Breast epithelium (tissue), 4 donors: Measurements from ENCODE around the gene INTS6L. TPM values are rescaled to one million over a fixed set of nuclear protein-coding genes. Genes with fewer than 3 reads are reported as not detected.

Experiments
- DNase-seq, 2 donors: peaks; one replicate each; pipeline ENCODE4 v3.0.0-alpha.2; 2019; ENCODE audit warnings: low spot score in 2 of 2
- H3K27ac ChIP-seq, 2 donors: fragments of 200-600 bp; sonication (generic) in 1 of 2; one replicate each; pipeline ENCODE4 v1.5.1; 2016 to 2019; ENCODE audit warnings: mild to moderate bottlenecking in 1 of 2
- H3K27me3 ChIP-seq, 2 donors: fragments of 200-600 bp; sonication (generic) in 1 of 2; one replicate each; pipeline versions ENCODE4 v1.5.1 to v1.6.0; 2017 to 2019; ENCODE audit warnings: control low read depth in 1 of 2, mild to moderate bottlenecking in 1 of 2
- H3K36me3 ChIP-seq: fragments of 200-600 bp; one replicate; pipeline ENCODE4 v1.5.1; 2019
- H3K4me1 ChIP-seq, 2 donors: fragments of 200-600 bp; sonication (generic); one replicate each; pipeline ENCODE4 v1.5.1; 2016 to 2019; ENCODE audit warnings: control low read depth in 1 of 2
- H3K4me3 ChIP-seq, 3 donors: fragments of 200-600 bp; sonication (generic); 1 replicate in 2 of 3; 2 replicates in 1 of 3; pipeline ENCODE4 v1.5.1; 2016 to 2019; ENCODE audit warnings: mild to moderate bottlenecking in 3 of 3, moderate library complexity in 2 of 3
- H3K9me3 ChIP-seq, 2 donors: fragments of 200-600 bp; sonication (generic) in 1 of 2; one replicate each; pipeline ENCODE4 v1.5.1; 2016 to 2019; ENCODE audit warnings: control low read depth in 1 of 2
- POLR2A ChIP-seq: fragments of 450-650 bp; IDR thresholded peaks from one replicate; pipeline ENCODE4 v1.6.1; 2016; ENCODE audit warnings: antibody characterized with exemption, mild to moderate bottlenecking, moderate library complexity
- POLR2AphosphoS5 ChIP-seq, 3 donors: sonication (generic); formaldehyde crosslinking; IDR thresholded peaks; one replicate each; pipeline ENCODE4 v1.6.1; 2017; ENCODE audit warnings: antibody characterized with exemption in 3 of 3
- intact Hi-C: fragments of 100-400 bp; cut with DNase I; formaldehyde crosslinking; loops from one replicate; pipeline ENCODE4 v1.15.1; 2023; ENCODE audit warnings: low total_unique reads
- total RNA-seq, 3 donors: library from RNA; depleted of rRNA; stranded (reverse); fragments of >200 nt; gene quantifications; one replicate each; pipeline ENCODE4 v1.1.0, GENCODE V29; 2016
- TF ChIP-seq, protein P1 (sequence below), 3 donors: fragments of 450-650 bp; IDR thresholded peaks; one replicate each; pipeline ENCODE4 v1.5.1; 2016 to 2017; ENCODE audit warnings: antibody characterized with exemption in 3 of 3, mild to moderate bottlenecking in 3 of 3, moderate library complexity in 3 of 3

INTS6L gene, protein sequence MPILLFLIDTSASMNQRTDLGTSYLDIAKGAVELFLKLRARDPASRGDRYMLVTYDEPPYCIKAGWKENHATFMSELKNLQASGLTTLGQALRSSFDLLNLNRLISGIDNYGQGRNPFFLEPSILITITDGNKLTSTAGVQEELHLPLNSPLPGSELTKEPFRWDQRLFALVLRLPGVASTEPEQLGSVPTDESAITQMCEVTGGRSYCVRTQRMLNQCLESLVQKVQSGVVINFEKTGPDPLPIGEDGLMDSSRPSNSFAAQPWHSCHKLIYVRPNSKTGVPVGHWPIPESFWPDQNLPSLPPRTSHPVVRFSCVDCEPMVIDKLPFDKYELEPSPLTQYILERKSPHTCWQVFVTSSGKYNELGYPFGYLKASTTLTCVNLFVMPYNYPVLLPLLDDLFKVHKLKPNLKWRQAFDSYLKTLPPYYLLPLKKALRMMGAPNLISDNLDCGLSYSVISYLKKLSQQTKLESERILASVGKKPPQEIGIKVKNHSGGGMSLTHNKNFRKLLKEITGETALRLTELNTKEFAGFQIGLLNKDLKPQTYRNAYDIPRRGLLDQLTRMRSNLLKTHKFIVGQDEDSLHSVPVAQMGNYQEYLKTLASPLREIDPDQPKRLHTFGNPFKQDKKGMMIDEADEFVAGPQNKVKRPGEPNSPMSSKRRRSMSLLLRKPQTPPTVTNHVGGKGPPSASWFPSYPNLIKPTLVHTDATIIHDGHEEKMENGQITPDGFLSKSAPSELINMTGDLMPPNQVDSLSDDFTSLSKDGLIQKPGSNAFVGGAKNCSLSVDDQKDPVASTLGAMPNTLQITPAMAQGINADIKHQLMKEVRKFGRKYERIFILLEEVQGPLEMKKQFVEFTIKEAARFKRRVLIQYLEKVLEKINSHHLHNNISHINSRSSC
- total RNA-seq = 10 to 100 TPM in 2 of 3 donors, 1 to 10 TPM in 1; 7.7 to 23.4 (median 12.5) TPM

DNA sequence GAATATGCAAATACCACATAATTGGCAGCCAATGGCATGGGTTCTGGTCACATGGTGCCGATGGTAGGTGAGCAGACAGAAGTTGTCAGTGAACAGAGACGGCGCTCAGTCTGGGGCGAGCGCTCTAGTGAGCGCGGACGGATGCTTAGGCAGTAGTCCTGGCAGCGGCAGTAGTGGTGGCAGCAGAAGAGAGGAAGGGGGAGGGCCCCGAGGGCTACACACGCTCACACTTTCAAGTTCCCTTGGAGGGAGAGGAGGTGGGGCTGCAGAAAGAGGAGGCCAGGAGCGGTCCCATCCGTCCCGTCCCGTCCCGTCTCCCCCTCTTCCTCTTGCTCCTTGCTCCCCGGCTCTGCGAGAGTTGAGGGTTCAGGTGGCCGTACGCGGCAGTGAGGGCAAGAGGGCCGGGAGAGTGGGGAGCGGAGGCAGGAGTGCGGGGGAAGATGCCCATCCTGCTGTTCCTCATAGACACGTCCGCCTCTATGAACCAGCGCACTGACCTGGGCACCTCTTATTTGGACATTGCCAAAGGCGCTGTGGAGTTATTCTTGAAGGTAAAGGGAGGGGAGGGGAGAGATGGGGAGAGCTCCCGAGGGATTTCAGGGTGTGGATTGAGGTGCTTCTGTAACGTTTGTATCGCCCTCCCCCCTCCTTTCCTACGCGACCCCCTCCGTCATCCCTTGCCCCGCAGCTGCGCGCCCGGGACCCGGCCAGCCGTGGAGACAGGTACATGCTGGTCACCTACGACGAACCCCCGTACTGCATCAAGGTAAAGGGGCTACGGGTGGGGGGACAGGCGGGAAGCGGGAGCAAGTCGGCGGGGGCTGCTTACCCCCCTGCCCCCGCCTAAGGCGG lies at the start of gene INTS6L:
TSS of gene INTS6L (plus strand) at position 108 of the 852 bp plus-strand sequence. CDS start at position 441, 333 bp downstream.
- TF ChIP-seq, protein P1, sequence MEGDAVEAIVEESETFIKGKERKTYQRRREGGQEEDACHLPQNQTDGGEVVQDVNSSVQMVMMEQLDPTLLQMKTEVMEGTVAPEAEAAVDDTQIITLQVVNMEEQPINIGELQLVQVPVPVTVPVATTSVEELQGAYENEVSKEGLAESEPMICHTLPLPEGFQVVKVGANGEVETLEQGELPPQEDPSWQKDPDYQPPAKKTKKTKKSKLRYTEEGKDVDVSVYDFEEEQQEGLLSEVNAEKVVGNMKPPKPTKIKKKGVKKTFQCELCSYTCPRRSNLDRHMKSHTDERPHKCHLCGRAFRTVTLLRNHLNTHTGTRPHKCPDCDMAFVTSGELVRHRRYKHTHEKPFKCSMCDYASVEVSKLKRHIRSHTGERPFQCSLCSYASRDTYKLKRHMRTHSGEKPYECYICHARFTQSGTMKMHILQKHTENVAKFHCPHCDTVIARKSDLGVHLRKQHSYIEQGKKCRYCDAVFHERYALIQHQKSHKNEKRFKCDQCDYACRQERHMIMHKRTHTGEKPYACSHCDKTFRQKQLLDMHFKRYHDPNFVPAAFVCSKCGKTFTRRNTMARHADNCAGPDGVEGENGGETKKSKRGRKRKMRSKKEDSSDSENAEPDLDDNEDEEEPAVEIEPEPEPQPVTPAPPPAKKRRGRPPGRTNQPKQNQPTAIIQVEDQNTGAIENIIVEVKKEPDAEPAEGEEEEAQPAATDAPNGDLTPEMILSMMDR (IDR thresholded peaks at IDR 0.05) = no peak
- TF ChIP-seq POLR2AphosphoS5 (IDR thresholded peaks at IDR 0.05) = peak; percentile 88 to 91 (median 91)
- peak; percentile 78 for TF ChIP-seq POLR2A
- H3K4me1 ChIP-seq = no peaks in the 10 kb centered on the region
- intact Hi-C loops = no loop called here
- H3K27ac ChIP-seq = peak within 1 kb of the TSS; percentile 87 to 97
- H3K4me3 ChIP-seq = peak within 1 kb of the TSS; percentile 61 to 79 (median 72)
- DNase-seq = peak; percentile 74 to 88
- no peaks in the 10 kb centered on the region for H3K9me3 ChIP-seq
- no peaks in the 10 kb centered on the region for H3K36me3 ChIP-seq
- H3K27me3 ChIP-seq = peaks cover 0 to 6% of the 10 kb centered on the region in 2 donors

DNA sequence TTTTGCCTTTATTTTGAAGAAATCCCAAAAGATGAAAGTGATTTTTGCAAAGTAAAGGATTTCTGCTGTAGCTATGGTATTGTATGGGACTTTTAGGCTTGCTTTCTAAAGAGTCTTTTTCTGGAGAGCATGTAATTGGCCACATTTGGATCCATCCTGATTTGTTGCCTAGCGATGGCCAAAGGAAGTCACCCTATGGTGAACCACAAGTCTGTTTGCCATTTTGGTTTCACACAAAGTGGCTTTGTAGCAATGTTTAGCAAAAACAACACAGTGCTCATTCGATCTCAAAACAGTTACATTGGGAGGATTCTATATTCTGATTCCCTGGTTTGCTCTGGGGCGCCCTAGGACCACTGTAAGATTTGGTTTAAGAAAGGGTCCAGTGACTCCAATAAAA lies 44.1 kb upstream of the INTS6L start:
- TF ChIP-seq POLR2A = no peak
- TF ChIP-seq, protein P1 (IDR thresholded peaks at IDR 0.05) = no peak
- Histone ChIP-seq H3K36me3 (no peaks in the 10 kb centered on the region), H3K27ac (no peak overlapping the region), H3K9me3 (no peaks in the 10 kb centered on the region), H3K4me3 (no peak overlapping the region), H3K27me3 (peaks cover 0 to 46% of the 10 kb centered on the region in 2 donors), H3K4me1 (no peaks in the 10 kb centered on the region)
- intact Hi-C loops = no loop called here
- DNase-seq = no peak

DNA sequence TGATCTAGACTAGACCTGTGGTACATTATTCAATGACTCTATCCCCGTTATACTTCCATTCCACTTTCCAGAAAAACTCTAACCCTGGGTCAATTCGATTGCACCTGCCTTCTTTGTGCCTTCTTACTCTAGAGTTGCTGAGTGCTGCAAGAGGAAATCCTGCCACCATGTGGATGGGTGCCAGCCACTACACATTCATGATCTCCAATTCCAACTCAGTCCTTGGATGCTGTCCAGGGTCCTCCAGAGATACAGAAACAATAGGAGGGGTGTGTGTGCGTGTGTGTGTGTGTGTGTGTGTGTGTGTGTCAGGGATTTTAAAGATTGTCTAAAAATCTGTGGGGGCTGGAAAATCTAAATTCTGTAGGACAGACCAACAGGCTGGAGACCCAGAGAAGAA lies 42.9 kb upstream of the INTS6L start:
- DNase-seq = peak; percentile 41 to 60
- no peak overlapping the region for H3K27ac ChIP-seq
- no peak for TF ChIP-seq POLR2AphosphoS5 (IDR thresholded peaks at IDR 0.05)
- TF ChIP-seq, protein P1 (IDR thresholded peaks at IDR 0.05) = peak in 1 of 3 donors; percentile 17
- intact Hi-C loops = no loop called here
- H3K4me1 ChIP-seq = no peaks in the 10 kb centered on the region
- no peaks in the 10 kb centered on the region for H3K36me3 ChIP-seq
- H3K9me3 ChIP-seq = no peaks in the 10 kb centered on the region
- no peak overlapping the region for H3K4me3 ChIP-seq
- H3K27me3 ChIP-seq = peaks cover 0 to 37% of the 10 kb centered on the region in 2 donors

DNA sequence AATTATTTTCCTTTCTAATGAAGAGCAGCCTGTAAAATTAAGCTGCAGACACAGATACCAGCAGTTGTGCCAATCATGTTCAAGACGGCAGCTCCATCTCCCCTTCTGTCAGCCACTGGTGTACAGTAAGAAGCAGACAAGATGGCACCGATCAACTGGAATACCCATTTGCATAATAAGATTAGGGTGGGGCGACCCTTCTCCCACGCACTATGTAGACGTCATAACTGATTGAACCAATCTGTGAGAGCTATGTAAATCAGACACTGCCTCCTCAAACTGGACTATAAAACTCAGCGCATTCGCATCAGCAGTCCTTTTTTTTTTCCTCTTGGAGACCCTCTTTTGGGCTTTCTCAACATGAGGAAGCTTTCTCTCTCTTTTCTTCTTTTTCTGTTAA lies 40.4 kb upstream of the INTS6L start:
- Histone ChIP-seq H3K9me3 (no peaks in the 10 kb centered on the region), H3K27ac (no peak overlapping the region), H3K36me3 (no peaks in the 10 kb centered on the region), H3K27me3 (peaks cover 0 to 45% of the 10 kb centered on the region in 2 donors), H3K4me3 (no peak overlapping the region), H3K4me1 (no peaks in the 10 kb centered on the region)
- intact Hi-C loops = no loop called here
- TF ChIP-seq POLR2A (no peak), POLR2AphosphoS5 (IDR thresholded peaks at IDR 0.05) (no peak)
- TF ChIP-seq, protein P1 (IDR thresholded peaks at IDR 0.05) = no peak
- DNase-seq = no peak
